ENCODE data around the gene ALAS1. TPM values are rescaled to one million over a fixed set of nuclear protein-coding genes. Genes with fewer than 3 reads are reported as not detected.

The ALAS1 gene
- total RNA-seq, 1 experiment from 2014 or later, result 69.5 TPM

- intact Hi-C loops (cut with micrococcal nuclease), result loop anchor here (5.0 kb wide), 1 partner anchor 115 kb away; no protein-coding TSS in a partner anchor
- DNase-seq (no peak), ATAC-seq (no peak)
- Histone ChIP-seq H3K9me3 (ENCODE audit: low read length) (no peaks in the 10 kb centered on the region), H3K9me2 (replicated peaks; ENCODE audit: low read length) (no peaks in the 10 kb centered on the region), H3K27ac (ENCODE audit: low read length) (no peak overlapping the region), H2AFZ (ENCODE audit: low read length) (no peak overlapping the region), H3F3A (ENCODE audit: low read length, unreplicated experiment) (peaks cover 6% of the 10 kb centered on the region), H3K9ac (ENCODE audit: low read length) (no peak overlapping the region), H3K79me2 (ENCODE audit: low read length) (no peaks in the 10 kb centered on the region), H3K4me3 (ENCODE audit: low read length) (no peak overlapping the region), H3K4me2 (ENCODE audit: low read length) (no peak overlapping the region), H3K36me3 (ENCODE audit: low read depth, low read length) (no peaks in the 10 kb centered on the region), H4K20me1 (ENCODE audit: low read length) (no peaks in the 10 kb centered on the region), H3K27me3 (ENCODE audit: low read length) (no peaks in the 10 kb centered on the region), H3K4me1 (ENCODE audit: insufficient read depth, low read length) (peaks cover 31% of the 10 kb centered on the region)
- ChIA-PET CTCF (no interaction called here), POLR2A (ENCODE audit: unreplicated experiment) (interaction anchor here (0.6 kb wide), 1 partner anchor 34 kb away, joined by 3 read pairs; no protein-coding TSS in a partner anchor)
- no peak for TF ChIP-seq EZH2 (IDR thresholded peaks at IDR 0.05; ENCODE audit: low read length, unreplicated experiment)
- no peak for TF ChIP-seq EZH2phosphoT487 (IDR thresholded peaks at IDR 0.05; ENCODE audit: borderline replicate concordance, low read length)
- TF ChIP-seq CTCF (conservative IDR thresholded peaks at IDR 0.05; ENCODE audit: low read depth, low read length), result no peak
- BruUV-seq (replicated peaks), result no TSS peak
These were observed 24.6 kb downstream of the ALAS1 start for GRCh38 chr3:52222319-52223221.

GRCh38 chr3:52223449-52224408 lies 25.8 kb downstream of the ALAS1 start:
- H4K20me1 ChIP-seq (ENCODE audit: low read length), result no peaks in the 10 kb centered on the region
- TF ChIP-seq EZH2phosphoT487 (IDR thresholded peaks at IDR 0.05; ENCODE audit: borderline replicate concordance, low read length) (no peak), CTCF (conservative IDR thresholded peaks at IDR 0.05; ENCODE audit: low read depth, low read length) (no peak), EZH2 (IDR thresholded peaks at IDR 0.05; ENCODE audit: low read length, unreplicated experiment) (no peak)

More at GRCh38 chr3:52223449-52224408, 25.8 kb downstream of the ALAS1 start:
- Histone ChIP-seq H3K4me3 (ENCODE audit: low read length) (no peak overlapping the region), H3K9me3 (ENCODE audit: low read length) (no peaks in the 10 kb centered on the region), H3K4me2 (ENCODE audit: low read length) (no peak overlapping the region), H2AFZ (ENCODE audit: low read length) (no peak overlapping the region), H3K9me2 (replicated peaks; ENCODE audit: low read length) (no peaks in the 10 kb centered on the region), H3K27me3 (ENCODE audit: low read length) (no peaks in the 10 kb centered on the region), H3F3A (ENCODE audit: low read length, unreplicated experiment) (no peaks in the 10 kb centered on the region), H3K9ac (ENCODE audit: low read length) (no peak overlapping the region), H3K4me1 (ENCODE audit: insufficient read depth, low read length) (peaks cover 20% of the 10 kb centered on the region), H3K79me2 (ENCODE audit: low read length) (no peaks in the 10 kb centered on the region), H3K36me3 (ENCODE audit: low read depth, low read length) (peaks cover under 1% of the 10 kb centered on the region; the same call in 1 of the 2 replicates), H3K27ac (ENCODE audit: low read length) (no peak overlapping the region)
- DNase-seq (no peak), ATAC-seq (no peak)
- intact Hi-C loops (cut with micrococcal nuclease), result loop anchor here (5.0 kb wide), 1 partner anchor 114 kb away; no protein-coding TSS in a partner anchor
- CTCF ChIA-PET, result no interaction called here
- POLR2A ChIA-PET (ENCODE audit: unreplicated experiment), result interaction anchor here (0.6 kb wide), 1 partner anchor 35 kb away, joined by 3 read pairs; no protein-coding TSS in a partner anchor
- BruUV-seq (replicated peaks), result no TSS peak

All from PC-3 (cell line).